Ramos (cell line): Measurements from ENCODE around the gene OR10G8.
"Not testable (repeated sequence)": the region's sequence is repeated elsewhere in the genome, so short reads cannot be mapped to it uniquely, and the experiment has no call there.

Experiments
- in situ Hi-C: fragments of 300-500 bp; cut with MboI; formaldehyde crosslinking; loops from one replicate; pipeline ENCODE4 v1.14.3; 2022; ENCODE audit warnings: low sequenced_read_pairs; ENCODE audit not compliant: unreplicated experiment

The OR10G8 gene, protein sequence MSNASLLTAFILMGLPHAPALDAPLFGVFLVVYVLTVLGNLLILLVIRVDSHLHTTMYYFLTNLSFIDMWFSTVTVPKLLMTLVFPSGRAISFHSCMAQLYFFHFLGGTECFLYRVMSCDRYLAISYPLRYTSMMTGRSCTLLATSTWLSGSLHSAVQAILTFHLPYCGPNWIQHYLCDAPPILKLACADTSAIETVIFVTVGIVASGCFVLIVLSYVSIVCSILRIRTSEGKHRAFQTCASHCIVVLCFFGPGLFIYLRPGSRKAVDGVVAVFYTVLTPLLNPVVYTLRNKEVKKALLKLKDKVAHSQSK

DNA sequence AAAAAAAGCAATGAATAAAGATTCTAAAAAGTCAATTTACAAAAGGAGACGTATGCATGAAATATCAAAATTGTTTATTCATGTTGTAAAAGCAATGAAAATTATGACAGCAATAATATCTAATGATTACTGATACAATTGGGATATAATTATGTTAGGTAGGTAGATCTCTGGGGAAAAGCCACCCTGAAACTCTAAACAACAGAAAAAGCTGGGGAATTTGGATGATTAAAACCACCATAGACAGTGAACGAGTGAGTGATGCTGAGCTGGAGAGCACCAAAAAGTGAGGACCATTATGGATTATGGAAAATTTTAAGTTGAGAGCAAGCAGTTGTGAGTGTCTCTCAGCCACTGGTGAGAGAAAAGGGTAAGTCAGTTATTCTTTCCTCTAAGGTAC is at the start of gene OR10G8:
TSS of gene OR10G8 (plus strand) at position 301 of the 400 bp plus-strand sequence. CDS start 2,825 bp downstream, outside the sequence.
- in situ Hi-C loops, result no loop called here

DNA sequence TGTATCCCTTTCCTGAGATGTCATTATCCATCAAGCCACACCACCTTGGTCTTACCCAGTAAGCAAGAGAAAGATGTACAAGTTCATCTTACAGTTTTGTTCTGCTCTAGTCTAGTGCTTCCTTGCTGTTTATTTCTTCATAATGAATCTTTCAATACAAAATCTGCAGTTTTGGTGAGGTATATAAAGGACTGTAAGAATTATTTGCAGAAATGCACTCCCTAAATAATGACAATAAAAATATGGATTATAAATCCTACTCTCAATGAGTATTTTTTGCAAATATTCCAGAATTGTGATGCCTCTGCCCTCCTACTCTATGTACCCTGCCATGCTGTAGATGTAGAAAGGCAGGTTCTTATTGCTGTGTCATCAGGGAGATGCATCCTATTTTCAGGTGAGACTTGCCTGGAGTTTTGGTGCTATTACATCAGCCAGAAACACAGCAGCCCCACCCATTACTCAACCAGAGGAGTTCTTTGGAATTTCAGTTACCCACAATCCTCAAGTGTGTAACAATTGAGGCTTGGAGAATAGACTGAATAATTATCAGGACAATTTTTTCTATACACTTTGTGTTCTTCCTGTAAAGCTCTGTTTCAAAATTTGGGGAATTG is 48.8 kb upstream of the OR10G8 start, which contains the start of gene OR10S1:
TSS of gene OR10S1 (minus strand) at position 51 of the 617 bp plus-strand sequence. CDS start 117 bp downstream, outside the sequence.
- in situ Hi-C loops, result no loop called here

DNA sequence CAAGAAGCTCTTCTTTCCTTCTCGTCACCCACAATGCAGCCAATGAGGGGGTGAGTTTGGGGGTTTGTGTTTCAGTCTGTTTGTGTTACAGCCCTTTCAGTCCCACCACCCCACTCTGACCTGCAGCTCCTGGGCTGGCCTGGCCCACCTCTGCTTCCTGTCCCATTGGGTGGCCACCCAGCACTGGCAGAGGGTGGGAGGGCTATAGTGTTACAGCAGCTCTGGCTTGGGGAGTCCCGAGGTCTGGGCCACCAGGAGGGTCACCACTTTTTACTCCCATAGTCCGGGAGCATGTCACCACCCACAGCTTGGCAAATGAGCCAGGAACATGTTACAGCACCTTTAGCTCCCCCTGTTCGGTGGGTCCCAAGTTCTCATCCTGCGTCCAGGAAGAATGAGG is 47.3 kb upstream of the OR10G8 start:
- in situ Hi-C loops, result no loop called here

DNA sequence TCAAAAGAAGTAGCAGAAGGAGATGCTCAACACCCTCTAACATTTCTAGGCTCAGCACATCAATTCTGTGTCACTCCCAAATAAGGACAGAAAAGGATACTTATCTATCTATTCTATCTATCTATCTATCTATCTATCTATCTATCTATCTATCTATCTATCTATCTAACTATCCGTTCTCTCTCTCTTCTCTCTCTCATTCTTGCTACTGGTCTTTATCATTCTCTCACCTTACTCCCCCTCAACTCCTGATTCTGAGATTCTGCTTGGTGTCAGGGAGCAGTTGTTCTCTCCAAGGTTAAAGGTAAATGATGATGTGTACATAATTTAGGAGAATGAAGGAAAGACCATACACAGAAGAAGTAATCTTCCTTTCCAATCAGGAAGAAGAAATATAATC is 31.5 kb upstream of the OR10G8 start, which contains the start of gene OR10G6:
TSS of gene OR10G6 (minus strand) at position 43 of the 400 bp plus-strand sequence. CDS start at position 43, 0 bp downstream.
- in situ Hi-C loops, result no loop called here

DNA sequence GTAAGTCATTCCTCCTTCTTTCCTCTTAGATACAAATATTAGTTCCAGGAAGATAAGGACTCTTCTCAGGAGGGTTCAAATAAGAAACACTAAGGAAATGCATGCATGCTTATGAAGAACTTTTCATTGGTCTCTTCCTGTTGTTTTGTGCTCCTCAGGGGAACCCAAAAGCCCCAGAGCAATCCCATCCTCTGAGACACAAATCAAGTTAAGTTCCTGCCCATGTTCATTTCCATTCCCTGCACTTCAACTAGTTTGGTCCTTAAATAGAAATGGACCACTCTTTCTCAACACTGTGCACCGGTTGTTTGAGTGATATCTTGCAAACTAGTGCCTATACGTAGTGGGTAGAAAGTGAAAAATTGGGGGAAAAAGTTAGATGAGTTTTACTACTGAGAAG is 13.9 kb upstream of the OR10G8 start, which contains the start of gene OR10G4:
TSS of gene OR10G4 (plus strand) at position 301 of the 400 bp plus-strand sequence. CDS start 2,578 bp downstream, outside the sequence.
- in situ Hi-C loops, result no loop called here

DNA sequence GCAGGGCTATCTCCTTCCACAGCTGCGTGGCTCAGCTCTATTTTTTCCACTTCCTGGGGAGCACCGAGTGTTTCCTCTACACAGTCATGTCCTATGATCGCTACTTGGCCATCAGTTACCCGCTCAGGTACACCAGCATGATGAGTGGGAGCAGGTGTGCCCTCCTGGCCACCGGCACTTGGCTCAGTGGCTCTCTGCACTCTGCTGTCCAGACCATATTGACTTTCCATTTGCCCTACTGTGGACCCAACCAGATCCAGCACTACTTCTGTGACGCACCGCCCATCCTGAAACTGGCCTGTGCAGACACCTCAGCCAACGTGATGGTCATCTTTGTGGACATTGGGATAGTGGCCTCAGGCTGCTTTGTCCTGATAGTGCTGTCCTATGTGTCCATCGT is 10.8 kb upstream of the OR10G8 start:
- in situ Hi-C loops, result not testable (repeated sequence)

DNA sequence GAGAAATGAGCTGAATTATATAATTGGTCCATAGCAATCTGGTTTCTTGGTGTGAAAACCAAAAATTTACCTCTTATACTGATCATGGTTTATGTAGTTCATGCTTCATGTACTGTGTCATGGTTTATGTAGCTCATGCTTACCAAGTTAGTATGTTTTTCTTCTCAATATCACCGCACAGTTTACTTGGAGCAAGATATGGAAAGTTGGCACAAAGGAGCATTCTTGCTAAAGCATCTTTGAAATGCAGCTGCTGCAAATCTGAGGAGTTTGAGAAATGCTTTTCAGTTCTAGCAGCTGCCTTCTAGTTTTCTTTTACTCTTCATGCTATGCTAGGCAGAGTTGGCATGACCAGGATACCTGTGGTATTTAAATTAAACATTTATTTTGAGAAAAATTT is 10.1 kb downstream of the OR10G8 start:
- in situ Hi-C loops, result no loop called here

DNA sequence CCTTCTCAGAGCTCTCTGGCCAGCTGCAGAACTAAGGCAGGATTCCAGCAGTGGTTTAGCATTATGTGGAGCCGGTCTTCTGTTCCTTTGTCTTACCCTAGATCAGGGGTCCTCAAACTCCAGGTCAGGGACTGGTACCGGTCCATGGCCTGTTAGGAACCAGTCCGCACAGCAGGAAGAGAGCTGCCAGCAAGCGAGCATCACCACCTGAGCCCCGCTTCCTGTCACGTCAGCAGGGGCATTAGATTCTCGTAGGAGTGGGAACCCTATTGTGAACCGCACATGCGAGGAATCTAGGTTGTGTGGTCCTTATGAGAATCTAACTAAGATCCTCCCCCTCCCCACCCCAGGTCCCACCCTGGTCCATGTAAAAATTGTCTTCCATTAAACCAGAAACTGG is 13.0 kb downstream of the OR10G8 start:
- in situ Hi-C loops, result no loop called here

DNA sequence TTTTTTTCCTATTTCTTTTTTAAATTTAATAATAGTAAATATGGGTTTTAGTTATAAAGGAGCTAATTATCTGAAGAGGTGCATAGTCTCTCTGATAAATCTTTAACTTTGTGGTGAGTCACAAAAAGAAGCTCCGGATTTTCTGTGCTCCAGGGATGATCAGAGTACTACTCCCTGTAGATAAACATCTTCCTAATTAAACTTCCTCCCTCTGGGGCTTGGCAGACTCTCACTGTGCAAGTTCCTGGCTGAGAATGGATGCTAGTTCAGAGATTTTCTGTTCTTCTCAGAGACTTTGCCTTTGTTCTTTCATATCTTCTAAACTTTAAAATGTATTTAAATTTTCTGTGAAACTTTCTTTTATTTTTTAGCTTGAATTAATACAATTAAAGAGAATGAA is 14.7 kb downstream of the OR10G8 start, which contains the start of gene OR10G7:
TSS of gene OR10G7 (minus strand) at position 72 of the 400 bp plus-strand sequence. CDS start 2,324 bp downstream, outside the sequence.
- in situ Hi-C loops, result no loop called here

DNA sequence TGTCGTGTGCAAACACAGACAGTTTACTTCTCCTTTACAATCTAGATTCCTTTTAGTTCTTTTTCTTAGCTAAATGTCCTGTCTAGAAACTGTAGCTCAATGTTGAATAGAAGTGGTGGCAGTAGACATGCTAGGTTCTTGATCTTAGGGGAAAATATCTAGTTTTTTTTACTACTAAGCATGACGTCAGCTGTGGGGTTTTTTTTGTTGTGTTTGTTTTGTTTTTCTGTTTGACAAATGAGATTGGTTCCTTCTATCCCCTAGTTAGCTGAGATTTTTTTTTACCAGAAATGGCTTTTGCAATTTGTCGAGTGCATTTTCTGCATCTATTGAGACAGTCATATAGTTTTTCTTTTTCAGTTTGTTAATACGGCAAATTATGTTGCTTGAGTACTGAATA is 16.8 kb downstream of the OR10G8 start:
- in situ Hi-C loops, result no loop called here

DNA sequence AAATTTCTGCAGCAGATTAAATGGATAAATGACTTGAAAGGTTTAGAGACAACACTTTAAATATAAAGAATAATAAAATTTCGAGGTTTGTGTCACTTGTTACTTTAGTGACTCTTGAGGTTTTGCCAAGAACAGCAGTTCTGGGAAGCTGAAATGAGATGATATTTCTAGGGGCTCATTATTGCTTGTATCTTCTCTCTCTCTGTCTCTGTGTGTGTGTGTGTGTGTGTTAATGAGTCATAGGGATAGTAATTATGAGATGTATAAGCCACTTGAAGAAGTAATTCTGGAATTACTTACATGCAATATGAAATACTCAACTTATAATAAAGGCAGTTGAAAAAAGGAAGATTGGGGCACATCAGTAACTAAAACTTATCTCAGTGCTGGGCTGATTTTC is 24.1 kb downstream of the OR10G8 start:
- in situ Hi-C loops, result loop anchor here (25.0 kb wide), 1 partner anchor 537 kb away; no protein-coding TSS in a partner anchor

DNA sequence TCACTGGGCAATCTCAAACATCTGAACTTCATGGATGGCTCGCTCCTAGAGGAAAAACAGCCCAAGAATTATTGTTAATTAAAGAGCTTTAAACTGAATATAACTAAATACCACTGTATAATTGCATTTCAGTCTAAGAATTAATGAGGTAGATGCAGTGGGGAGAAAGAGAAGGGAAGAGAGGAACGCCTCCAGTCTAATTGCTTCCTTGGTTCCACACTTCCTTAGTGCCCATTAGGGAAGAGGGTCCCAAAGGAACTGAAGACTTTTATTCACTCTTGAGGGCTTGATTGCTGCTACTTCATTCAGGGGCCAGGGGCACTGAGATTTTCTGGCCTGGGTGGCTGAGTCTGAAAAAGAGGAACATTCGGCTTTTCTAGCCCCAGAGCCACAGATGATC is 26.4 kb downstream of the OR10G8 start:
- in situ Hi-C loops, result loop anchor here (25.0 kb wide), 1 partner anchor 534 kb away; no protein-coding TSS in a partner anchor

DNA sequence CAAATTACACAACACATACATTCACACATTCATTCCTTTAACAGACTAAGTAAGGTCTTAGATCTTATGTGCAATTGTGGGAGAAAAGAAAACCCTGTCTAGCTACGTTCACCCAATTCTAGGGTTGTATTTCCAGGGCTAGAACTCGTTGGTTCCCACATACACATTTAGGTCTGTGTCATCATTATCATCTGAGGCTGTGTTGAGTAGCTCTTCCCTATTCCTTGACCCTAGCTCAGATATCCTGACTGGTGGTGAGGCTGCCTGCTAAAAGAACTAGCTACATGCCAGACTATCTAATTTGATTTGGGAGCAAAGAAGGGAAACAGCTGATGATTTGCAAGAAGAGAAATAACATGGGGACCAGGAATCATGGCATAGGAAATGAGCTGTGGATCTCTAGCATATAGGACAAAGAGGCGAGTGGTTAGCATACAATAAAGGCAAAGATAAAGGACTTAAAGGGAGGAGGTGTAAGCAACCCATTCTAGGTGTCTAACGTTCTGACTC is 42.1 kb downstream of the OR10G8 start:
- in situ Hi-C loops, result loop anchor here (25.0 kb wide), 1 partner anchor 519 kb away; no protein-coding TSS in a partner anchor

DNA sequence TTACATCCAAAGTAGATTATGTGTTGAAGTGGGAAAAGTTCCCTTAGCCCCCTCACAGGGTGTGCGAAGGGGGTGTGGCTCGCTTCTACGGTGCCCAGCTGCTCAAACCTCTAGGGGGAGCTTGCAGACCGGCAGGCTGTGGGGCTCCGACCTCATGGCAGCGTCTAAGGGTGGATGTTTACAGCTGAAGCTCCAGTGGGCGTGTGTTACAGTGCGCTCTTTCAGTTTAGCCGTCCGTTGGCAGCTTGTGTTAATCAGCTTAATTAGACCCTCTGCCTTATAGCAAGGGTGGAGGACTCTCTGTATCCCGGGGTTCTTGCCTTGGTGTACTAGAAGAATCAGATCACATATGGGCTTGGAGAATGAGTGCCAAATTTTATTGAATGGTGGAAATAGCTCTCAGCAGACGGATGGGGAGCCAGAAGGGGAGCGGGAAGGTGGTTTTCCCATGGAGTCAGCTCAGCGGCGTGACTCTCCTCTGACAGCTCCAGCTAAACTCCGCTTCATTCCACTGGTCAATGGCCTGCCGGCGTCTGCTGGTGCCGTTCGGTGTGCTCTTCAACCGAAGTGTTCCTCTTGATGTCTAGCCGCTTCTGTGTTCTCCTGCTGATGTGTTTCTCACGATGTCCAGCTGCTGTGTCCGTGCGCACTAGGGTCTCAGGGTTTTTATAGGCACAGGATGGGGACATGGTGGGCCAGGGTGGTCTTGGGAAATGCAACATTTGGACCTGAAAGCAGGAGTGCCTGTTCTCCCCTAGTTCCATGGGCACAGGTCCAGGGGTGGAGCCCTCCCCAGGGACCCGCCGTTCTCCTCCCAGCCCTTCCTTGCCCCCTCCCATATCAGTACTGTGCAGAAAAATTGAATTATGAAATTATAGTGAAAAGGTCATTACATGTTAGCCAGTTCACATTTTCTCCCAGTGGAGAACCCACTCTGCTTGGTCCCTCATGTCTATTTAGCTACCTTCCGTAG is 43.1 kb downstream of the OR10G8 start:
- in situ Hi-C loops, result loop anchor here (10.0 to 25.0 kb wide), 2 partner anchors 125 to 518 kb away; no protein-coding TSS in a partner anchor

DNA sequence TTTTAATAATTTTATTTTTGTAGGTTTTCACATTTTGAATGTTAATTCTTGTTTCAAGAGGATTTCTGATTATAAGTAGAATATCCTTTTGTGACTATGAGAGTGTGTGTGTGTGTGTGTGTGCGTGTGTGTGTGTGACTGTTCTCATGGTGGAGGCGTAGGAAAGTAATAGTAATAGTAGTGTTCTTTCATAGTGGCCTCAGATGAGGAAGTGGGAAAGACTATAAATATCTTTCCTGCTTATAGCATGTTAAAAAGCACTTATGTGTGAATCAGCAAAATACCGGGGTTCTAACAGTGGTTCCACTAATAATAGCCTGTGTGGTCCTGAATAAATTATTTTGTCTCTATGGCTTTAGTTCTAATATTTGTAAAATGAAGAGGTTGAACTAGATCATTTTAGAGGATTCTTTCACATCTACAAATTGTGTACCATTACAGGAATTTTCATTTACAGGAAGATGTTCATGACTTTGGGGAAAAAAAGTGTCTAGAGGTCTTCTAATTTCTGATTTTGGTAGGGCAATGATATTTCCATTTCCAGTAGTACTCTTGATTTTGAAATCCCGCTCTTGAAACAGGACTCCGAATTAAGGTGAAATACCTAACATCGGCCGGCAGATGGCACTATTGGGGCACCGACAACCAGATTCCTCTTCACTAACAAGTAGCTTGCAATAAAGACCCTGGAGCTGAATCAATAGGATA is 44.5 kb downstream of the OR10G8 start:
- in situ Hi-C loops, result loop anchor here (10.0 to 25.0 kb wide), 2 partner anchors 124 to 516 kb away; no protein-coding TSS in a partner anchor

DNA sequence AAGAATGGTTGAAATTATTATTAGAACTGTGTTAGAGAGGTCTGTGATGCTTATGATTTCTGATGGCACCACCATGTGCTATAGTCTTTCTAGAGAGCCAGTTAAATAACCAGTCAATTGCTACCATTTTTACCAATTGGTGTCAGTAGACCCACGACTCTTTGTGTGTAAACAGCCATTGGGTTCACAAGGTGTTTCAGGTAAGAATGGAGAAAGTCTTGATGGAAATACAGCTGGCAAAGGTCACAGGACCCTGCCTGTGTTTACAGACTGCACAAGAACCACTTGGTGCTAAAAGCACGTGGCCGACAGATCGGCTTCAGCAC is 45.0 kb downstream of the OR10G8 start:
- in situ Hi-C loops, result loop anchor here (10.0 to 25.0 kb wide), 2 partner anchors 123 to 516 kb away; no protein-coding TSS in a partner anchor

DNA sequence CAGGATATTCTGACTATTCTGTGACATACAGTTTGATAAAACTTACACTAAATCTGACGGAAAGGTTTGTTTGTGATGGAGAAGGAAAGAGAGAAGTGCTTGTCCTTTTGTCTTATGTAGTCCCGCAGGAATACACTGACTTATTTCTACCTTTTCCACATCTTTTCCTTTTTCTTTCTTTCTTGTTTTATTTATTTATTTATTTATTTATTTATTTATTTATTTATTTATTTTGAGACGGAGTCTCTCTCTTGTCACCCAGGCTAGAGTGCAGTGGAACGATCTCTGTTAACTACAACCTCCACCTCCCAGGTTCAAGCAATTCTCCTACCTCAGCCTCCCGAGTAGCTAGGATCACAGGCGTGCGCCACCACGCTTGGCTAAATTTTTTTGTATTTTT is 45.5 kb downstream of the OR10G8 start:
- in situ Hi-C loops, result loop anchor here (10.0 to 25.0 kb wide), 2 partner anchors 123 to 515 kb away; no protein-coding TSS in a partner anchor

DNA sequence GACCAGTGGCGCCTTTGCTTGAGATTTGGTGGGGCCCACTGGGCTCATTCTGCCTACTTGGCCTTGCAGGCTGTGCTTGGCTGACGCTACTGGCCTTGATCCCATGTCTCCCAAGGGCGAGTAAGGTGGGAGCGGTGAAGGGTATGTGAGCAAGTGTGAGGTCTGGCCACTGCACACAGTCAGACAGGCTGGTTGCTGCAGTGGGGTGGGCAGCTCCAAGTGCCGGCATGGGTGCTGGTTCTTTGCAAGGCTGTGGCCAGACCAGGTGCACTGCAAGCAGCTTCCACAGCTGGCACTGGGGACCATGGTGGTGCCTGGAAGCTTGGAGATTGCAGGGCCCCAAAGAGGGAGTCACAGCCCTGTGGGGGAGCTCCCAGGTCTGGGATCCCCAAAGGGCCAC is 48.0 kb downstream of the OR10G8 start:
- in situ Hi-C loops, result loop anchor here (10.0 to 25.0 kb wide), 2 partner anchors 120 to 513 kb away; no protein-coding TSS in a partner anchor

DNA sequence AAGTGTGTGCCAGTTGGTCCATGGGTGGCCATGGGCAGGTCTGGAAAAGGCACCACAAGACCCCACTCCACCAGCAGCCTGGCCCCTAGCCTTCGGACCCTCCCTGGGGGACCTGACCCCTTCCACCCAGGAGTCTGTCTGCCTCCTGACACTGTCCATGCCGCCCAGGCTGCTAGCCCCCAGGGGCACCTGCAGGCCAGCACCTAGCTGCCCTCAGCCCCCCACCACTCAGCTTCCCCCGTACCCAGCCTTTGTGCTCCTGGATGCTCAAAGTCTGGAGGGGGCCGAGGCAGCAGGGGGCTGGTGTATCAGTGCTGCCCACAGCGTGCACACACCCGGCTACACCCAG is 48.9 kb downstream of the OR10G8 start:
- in situ Hi-C loops, result loop anchor here (10.0 kb wide), 1 partner anchor 119 kb away; no protein-coding TSS in a partner anchor
